ENCODE data around the gene VANGL2. TPM values are rescaled to one million over a fixed set of nuclear protein-coding genes. Genes with fewer than 3 reads are reported as not detected.

Gene VANGL2
- polyA plus RNA-seq, 2 of the 4 experiments (the other 2 are of a cell fraction) = 3.9 to 4.1 TPM

DNA sequence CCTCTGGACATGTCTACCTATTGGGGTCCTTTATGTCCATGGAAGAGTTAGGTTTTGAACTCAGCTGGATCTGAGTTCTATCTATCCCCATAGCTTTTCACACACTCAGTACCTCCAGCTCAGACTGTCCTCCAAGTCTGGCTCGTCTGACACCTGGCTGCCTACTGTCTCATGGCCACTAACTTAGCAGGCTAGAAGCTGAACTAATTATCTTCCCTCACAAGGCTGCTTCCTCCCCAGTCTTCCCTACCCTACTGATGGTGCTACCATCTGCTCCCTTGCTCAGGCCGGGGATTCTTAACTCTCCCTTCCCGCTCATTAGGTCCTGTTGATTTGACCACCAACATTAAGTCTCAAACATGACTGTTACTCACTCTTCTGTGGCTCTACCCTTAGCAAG is 13.4 kb downstream of the VANGL2 start:
- H3K27ac ChIP-seq = no peak overlapping the region
- ChIA-PET CTCF (interaction anchor here (1.1 to 1.4 kb wide), 4 partner anchors 15 to 46 kb away, joined by 3 to 4 read pairs (median 4); no protein-coding TSS in a partner anchor), POLR2A (no interaction called here)
- ATAC-seq (no peak), FAIRE-seq (no peak), DNase-seq (ENCODE audit: low read depth in 1 of 2, low spot score in 1 of 2) (no peak)
- H3K9me3 ChIP-seq = no peaks in the 10 kb centered on the region
- no peak overlapping the region for H3K4me2 ChIP-seq
- WGBS (ENCODE audit: missing lambda C conversion rate) = 74% methylated on average over 3 of the region's 3 CpGs
- H3K4me3 ChIP-seq = no peak overlapping the region
- peaks cover 1% of the 10 kb centered on the region; the same call in 1 of the 3 replicates for H3K4me1 ChIP-seq
- no peak for TF ChIP-seq TP53 (CRISPR knock-in tag; IDR thresholded peaks at IDR 0.05)
- TF ChIP-seq HOXA7 (CRISPR knock-in tag; IDR thresholded peaks at IDR 0.05) = no peak
- TF ChIP-seq MAZ (IDR thresholded peaks at IDR 0.05; ENCODE audit: borderline replicate concordance, low read depth, low read length) = no peak
- TF ChIP-seq RCOR1 (IDR thresholded peaks at IDR 0.05; ENCODE audit: low read depth, low read length) = no peak
- no peak for TF ChIP-seq FOSB (CRISPR knock-in tag; IDR thresholded peaks at IDR 0.05)
- no peak for TF ChIP-seq RAD21 (conservative IDR thresholded peaks at IDR 0.05 in 1 of 2, IDR thresholded peaks at IDR 0.05 in 1 of 2)
- no peak for TF ChIP-seq FOSL2 (IDR thresholded peaks at IDR 0.05)
- no peak for TF ChIP-seq FOSL2 (CRISPR knock-in tag; IDR thresholded peaks at IDR 0.05)
- TF ChIP-seq CHD2 (IDR thresholded peaks at IDR 0.05; ENCODE audit: low read length, partially characterized antibody) = no peak
- TF ChIP-seq ZC3H11A (IDR thresholded peaks at IDR 0.05) = no peak
- TF ChIP-seq JUNB (IDR thresholded peaks at IDR 0.05) = no peak
- no peak for TF ChIP-seq NPAS2 (CRISPR knock-in tag; IDR thresholded peaks at IDR 0.05; ENCODE audit: borderline replicate concordance)
- no peak for TF ChIP-seq NR3C1 (IDR thresholded peaks at IDR 0.05)

DNA sequence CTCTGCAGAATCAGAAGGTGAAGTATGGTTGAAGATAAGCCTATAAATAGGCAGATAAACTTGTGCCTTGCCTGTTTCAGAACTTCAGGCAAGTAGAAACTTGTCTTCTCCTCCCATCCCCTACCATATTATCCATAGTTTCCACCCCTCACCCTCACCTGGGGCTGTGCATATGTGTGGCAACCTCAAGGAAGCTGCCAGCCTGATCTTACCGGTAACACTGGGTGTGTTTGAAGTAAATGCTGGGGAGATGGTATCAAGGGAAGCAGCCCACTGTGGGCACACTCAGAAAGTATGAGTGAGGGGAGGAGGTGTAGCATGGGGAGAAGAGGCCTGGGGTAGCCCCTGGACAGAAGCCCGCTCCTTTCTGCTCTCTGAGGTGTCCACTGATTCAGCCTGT is 14.5 kb downstream of the VANGL2 start:
- ChIA-PET POLR2A (no interaction called here), CTCF (interaction anchor here (1.4 to 2.4 kb wide), 2 partner anchors 9 to 61 kb away, joined by 5 to 13 read pairs; no protein-coding TSS in a partner anchor)
- Histone ChIP-seq H3K4me1 (no peaks in the 10 kb centered on the region), H3K9me3 (no peaks in the 10 kb centered on the region), H3K4me2 (no peak overlapping the region), H3K27ac (no peak overlapping the region; a peak in 1 of 6 replicates), H3K4me3 (no peak overlapping the region)
- no peak for DNase-seq (ENCODE audit: low read depth in 1 of 2, low spot score in 1 of 2)
- no peak for ATAC-seq
- TF ChIP-seq, protein P1, sequence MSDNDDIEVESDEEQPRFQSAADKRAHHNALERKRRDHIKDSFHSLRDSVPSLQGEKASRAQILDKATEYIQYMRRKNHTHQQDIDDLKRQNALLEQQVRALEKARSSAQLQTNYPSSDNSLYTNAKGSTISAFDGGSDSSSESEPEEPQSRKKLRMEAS (IDR thresholded peaks at IDR 0.05) = no peak
- TF ChIP-seq HEYL (CRISPR knock-in tag; IDR thresholded peaks at IDR 0.05) (no peak), MAZ (IDR thresholded peaks at IDR 0.05; ENCODE audit: borderline replicate concordance, low read depth, low read length) (no peak), GATA3 (IDR thresholded peaks at IDR 0.05; ENCODE audit: borderline replicate concordance) (no peak), FOXS1 (CRISPR knock-in tag; IDR thresholded peaks at IDR 0.05) (no peak), CEBPB (IDR thresholded peaks at IDR 0.05) (no peak), MYC (IDR thresholded peaks at IDR 0.05; ENCODE audit: borderline replicate concordance, low read length) (no peak), ESRRA (IDR thresholded peaks at IDR 0.05; ENCODE audit: borderline replicate concordance, low read length) (no peak)
- TF ChIP-seq, protein P2, sequence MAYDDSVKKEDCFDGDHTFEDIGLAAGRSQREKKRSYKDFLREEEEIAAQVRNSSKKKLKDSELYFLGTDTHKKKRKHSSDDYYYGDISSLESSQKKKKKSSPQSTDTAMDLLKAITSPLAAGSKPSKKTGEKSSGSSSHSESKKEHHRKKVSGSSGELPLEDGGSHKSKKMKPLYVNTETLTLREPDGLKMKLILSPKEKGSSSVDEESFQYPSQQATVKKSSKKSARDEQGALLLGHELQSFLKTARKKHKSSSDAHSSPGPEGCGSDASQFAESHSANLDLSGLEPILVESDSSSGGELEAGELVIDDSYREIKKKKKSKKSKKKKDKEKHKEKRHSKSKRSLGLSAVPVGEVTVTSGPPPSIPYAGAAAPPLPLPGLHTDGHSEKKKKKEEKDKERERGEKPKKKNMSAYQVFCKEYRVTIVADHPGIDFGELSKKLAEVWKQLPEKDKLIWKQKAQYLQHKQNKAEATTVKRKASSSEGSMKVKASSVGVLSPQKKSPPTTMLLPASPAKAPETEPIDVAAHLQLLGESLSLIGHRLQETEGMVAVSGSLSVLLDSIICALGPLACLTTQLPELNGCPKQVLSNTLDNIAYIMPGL (CRISPR knock-in tag; IDR thresholded peaks at IDR 0.05; ENCODE audit: borderline replicate concordance) = no peak
- 71% methylated on average over 2 of the region's 2 CpGs for WGBS (ENCODE audit: missing lambda C conversion rate)
- no peak for FAIRE-seq

DNA sequence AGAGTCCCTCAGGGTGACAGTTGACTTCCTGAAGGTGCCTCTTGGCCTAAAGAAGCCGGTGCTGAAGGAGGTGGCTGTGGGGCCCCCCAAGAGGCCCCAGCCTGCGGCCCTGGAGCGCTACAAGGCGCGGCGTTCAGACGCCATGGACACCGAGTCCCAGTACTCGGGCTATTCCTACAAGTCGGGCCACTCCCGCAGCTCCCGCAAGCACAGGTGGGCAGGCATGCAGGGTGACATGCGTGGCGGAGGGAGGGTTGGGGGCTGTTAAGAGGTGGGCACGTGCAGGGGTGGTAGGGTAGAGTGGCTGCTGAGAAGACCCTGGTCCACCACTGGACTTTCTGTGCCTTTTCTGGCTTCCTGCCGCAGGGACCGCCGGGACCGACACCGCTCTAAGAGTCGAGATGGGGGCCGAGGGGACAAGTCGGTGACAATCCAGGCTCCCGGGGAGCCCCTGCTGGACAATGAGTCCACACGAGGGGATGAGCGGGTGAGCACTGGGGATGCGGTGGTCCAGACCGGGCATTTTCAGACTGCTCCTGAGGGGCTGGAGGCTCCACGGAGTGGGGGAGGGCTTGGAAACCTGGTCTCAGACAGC is 15.4 kb downstream of the VANGL2 start:
- no peak overlapping the region for H3K27ac ChIP-seq
- no peak overlapping the region for H3K4me2 ChIP-seq
- H3K9me3 ChIP-seq = no peaks in the 10 kb centered on the region
- no peak for TF ChIP-seq HDAC2 (IDR thresholded peaks at IDR 0.05)
- TF ChIP-seq RCOR1 (IDR thresholded peaks at IDR 0.05; ENCODE audit: low read depth, low read length) = no peak
- no peak for TF ChIP-seq TFCP2L1 (CRISPR knock-in tag; IDR thresholded peaks at IDR 0.05)
- TF ChIP-seq, protein P3, sequence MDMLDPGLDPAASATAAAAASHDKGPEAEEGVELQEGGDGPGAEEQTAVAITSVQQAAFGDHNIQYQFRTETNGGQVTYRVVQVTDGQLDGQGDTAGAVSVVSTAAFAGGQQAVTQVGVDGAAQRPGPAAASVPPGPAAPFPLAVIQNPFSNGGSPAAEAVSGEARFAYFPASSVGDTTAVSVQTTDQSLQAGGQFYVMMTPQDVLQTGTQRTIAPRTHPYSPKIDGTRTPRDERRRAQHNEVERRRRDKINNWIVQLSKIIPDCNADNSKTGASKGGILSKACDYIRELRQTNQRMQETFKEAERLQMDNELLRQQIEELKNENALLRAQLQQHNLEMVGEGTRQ (IDR thresholded peaks at IDR 0.05) = no peak
- TF ChIP-seq HOXB13 (CRISPR knock-in tag; IDR thresholded peaks at IDR 0.05; ENCODE audit: low read depth) = no peak
- TF ChIP-seq, protein P4, sequence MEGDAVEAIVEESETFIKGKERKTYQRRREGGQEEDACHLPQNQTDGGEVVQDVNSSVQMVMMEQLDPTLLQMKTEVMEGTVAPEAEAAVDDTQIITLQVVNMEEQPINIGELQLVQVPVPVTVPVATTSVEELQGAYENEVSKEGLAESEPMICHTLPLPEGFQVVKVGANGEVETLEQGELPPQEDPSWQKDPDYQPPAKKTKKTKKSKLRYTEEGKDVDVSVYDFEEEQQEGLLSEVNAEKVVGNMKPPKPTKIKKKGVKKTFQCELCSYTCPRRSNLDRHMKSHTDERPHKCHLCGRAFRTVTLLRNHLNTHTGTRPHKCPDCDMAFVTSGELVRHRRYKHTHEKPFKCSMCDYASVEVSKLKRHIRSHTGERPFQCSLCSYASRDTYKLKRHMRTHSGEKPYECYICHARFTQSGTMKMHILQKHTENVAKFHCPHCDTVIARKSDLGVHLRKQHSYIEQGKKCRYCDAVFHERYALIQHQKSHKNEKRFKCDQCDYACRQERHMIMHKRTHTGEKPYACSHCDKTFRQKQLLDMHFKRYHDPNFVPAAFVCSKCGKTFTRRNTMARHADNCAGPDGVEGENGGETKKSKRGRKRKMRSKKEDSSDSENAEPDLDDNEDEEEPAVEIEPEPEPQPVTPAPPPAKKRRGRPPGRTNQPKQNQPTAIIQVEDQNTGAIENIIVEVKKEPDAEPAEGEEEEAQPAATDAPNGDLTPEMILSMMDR (IDR thresholded peaks at IDR 0.05) = no peak
- TF ChIP-seq FOSB (CRISPR knock-in tag; IDR thresholded peaks at IDR 0.05) = no peak
- no peak for TF ChIP-seq MAZ (IDR thresholded peaks at IDR 0.05; ENCODE audit: borderline replicate concordance, low read depth, low read length)
- no peak for TF ChIP-seq JUNB (IDR thresholded peaks at IDR 0.05)
- TF ChIP-seq RARB (CRISPR knock-in tag; IDR thresholded peaks at IDR 0.05) = no peak
- no peak for TF ChIP-seq EHMT2 (IDR thresholded peaks at IDR 0.05; ENCODE audit: low read depth)
- TF ChIP-seq RFX5 (IDR thresholded peaks at IDR 0.05) = no peak
- TF ChIP-seq, protein P1 (IDR thresholded peaks at IDR 0.05) = no peak
- ATAC-seq = peak in 1 of 2 experiments; percentile 12; a peak in 2 of 6 replicates
- DNase-seq (ENCODE audit: low read depth in 1 of 2, low spot score in 1 of 2) = no peak
- FAIRE-seq = no peak
- POLR2A ChIA-PET = no interaction called here
- no peaks in the 10 kb centered on the region for H3K4me1 ChIP-seq
- H3K4me3 ChIP-seq = no peak overlapping the region
- whole genome bisulfite sequencing (ENCODE audit: missing lambda C conversion rate) = 74% methylated on average over 16 of the region's 29 CpGs
- CTCF ChIA-PET = interaction anchor here (0.6 to 2.9 kb wide), 23 partner anchors 7 to 331 kb away, joined by 3 to 13 read pairs (median 4); no protein-coding TSS in a partner anchor

Measured in A549 (cell line).